Measurements from ENCODE around the gene SERPINB6.
"Not testable (repeated sequence)": the region's sequence is repeated elsewhere in the genome, so short reads cannot be mapped to it uniquely, and the experiment has no call there.

SERPINB6 gene

DNA sequence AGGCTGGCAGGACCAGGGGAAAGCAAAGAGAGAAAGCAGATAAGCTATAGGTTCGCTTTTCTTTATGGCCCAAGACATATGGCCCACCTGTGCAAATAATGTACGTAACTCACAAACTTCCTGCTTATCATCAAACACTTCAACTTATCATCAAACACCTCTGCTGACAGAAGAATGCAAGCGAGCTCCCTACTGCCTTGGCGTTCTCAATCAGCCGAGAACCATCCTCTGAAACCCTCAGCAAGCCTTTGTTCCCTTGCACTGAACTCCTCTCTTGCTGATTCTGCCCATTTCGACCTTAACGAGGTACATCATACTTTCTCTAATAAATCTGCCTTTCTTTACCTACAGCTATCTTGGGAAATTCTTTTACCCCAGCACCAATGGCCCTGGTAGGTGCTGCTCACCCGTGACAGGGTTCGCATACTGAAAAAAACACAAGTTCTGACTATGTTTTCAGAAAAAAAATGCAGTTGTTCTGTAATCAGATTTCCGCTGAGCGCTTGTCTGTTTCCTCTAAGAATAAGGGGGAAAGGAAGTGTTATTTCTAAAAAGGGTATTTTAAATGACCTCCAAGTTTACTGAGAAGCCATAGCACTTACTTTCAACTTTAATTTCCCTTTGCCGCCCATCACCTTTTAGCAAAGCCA is 28.3 kb downstream of the SERPINB6 start:
- DNase-seq (ENCODE audit: low read depth) = no peak

DNA sequence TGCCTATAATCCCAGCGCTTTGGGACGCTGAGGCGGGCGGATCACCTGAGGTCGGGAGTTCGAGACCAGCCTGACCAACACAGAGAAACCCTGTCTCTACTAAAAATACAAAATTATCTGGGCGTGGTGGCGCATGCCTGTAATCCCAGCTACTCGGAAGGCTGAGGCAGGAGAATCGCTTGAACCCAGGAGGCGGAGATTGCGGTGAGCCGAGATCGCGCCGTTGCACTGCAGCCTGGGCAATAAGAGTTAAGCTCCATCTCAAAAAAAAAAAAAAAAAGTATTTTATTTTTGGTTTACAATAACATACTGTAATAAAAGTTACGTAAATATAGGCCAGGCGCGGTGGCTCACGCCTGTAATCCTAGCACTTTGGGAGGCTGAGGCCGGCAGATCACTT is 29.3 kb downstream of the SERPINB6 start:
- not testable (repeated sequence) for H3K4me3 ChIP-seq (ENCODE audit: low read depth, low read length)

More for the DNA sequence above, 28.3 kb downstream of the SERPINB6 start:
- no peak overlapping the region for H3K4me3 ChIP-seq (ENCODE audit: low read depth, low read length)

DNA sequence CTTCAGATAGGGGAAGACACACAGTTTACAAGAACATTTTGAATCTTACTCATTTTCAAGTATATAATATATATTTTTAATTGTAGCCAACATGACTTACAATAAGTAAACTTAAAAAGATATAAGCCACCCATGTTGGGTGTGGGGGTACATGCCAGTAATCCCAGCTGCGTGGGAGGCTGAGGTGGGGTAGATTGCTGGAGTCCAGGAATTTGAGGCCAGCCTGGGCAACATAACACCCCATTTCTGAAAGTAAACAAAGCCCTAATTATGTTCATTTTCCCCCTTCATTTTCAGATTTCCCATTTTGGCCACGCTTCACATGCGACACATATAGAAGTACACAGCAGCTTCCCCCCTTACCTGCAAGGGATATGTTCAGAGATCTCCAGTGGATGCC is 30.5 kb downstream of the SERPINB6 start:
- DNase-seq (ENCODE audit: low read depth) = no peak
- H3K4me3 ChIP-seq (ENCODE audit: low read depth, low read length) = no peak overlapping the region

More for the DNA sequence above, 29.3 kb downstream of the SERPINB6 start:
- DNase-seq (ENCODE audit: low read depth) = not testable (repeated sequence)

DNA sequence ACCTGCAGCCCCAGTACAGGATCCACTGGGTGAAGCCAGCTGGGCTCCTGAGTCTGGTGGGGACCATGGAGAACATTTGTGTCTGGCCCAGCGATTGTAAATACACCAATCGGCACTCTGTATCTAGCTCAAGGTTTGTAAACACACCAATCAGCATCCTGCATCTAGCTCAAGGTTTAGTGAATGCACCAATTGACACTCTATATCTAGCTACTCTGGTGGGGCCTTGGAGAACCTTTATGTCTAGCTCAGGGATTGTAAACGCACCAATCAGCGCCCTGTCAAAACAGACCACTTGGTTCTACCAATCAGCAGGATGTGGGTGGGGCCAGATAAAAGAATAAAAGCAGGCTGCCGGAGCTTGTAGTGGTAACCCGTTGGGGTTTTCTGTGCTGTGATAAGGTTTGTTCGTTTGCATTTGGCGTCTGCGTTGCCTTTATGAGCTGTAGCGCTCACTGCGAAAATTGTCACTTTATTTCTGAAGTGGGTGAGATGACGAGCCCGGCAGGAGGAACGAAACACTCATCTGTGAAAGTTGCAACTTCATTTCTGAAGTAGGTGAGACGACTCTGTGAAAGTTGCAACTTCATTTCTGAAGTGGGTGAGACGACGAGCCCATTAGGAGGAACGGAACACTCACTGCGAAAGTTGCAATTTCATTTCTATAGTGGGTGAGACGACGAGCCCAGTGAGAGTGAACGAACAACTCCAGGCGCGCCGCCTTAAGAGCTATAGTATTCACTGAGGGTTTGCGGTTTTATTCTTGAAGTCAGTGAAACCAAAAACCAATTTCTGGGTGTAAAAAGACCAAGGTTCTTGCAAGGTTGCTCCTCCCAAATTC is 31.1 kb downstream of the SERPINB6 start:
- no peak overlapping the region for H3K4me3 ChIP-seq (ENCODE audit: low read depth, low read length)
- no peak for DNase-seq (ENCODE audit: low read depth)

DNA sequence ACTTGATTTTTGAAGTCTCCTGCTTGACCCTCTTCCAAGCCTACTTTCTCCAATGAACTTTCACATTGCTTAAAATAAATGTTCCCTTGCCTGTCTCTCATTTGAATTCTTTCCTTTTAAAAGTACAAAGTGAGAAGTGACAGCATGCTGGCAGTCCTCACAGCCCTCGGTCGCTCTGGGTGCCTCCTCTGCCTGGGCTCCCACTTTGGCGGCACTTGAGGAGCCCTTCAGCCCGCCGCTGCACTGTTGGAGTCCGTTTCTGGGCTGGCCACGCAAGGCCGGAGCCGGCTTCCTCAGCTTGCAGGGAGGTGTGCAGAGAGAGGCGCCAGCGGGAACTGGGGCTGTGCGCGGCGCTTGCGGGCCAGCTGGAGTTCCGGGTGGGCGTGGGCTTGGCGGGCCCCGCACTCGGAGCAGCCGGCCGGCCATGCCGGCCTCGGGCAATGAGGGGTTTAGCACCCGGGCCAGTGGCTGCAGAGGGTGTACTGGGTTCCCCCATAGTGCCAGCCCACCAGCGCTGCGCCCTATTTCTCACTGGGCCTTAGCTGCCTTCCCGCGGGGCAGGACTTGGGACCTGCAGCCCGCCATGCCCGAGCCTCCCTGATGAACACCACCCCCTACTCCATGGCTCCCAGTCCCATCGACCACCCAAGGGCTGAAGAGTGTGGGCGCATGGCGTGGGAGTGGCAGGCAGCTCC is 31.9 kb downstream of the SERPINB6 start:
- H3K4me3 ChIP-seq (ENCODE audit: low read depth, low read length) = no peak overlapping the region
- DNase-seq (ENCODE audit: low read depth) = no peak

DNA sequence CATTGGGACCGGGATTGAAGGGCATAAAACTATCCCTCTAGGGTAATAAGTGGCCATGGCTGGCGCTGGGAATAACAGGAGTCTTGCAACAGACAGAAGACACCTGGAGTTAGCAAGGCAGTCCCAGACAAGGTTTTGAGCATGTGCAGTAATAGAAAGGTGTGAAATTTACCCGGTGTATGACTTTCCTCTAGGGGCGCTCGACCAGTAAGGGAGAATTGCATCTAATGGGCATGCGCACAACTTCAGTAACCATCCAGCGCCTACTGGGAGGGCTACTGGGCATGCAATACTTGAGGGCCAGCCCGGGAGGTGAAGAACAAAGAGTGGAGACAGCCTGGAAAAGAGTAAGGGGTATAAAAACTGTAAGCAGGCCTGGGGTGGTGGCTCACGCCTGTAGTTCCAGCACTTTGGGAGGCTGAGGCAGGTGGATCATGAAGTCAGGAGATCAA is 32.7 kb downstream of the SERPINB6 start:
- no peak overlapping the region for H3K4me3 ChIP-seq (ENCODE audit: low read depth, low read length)
- no peak for DNase-seq (ENCODE audit: low read depth)

DNA sequence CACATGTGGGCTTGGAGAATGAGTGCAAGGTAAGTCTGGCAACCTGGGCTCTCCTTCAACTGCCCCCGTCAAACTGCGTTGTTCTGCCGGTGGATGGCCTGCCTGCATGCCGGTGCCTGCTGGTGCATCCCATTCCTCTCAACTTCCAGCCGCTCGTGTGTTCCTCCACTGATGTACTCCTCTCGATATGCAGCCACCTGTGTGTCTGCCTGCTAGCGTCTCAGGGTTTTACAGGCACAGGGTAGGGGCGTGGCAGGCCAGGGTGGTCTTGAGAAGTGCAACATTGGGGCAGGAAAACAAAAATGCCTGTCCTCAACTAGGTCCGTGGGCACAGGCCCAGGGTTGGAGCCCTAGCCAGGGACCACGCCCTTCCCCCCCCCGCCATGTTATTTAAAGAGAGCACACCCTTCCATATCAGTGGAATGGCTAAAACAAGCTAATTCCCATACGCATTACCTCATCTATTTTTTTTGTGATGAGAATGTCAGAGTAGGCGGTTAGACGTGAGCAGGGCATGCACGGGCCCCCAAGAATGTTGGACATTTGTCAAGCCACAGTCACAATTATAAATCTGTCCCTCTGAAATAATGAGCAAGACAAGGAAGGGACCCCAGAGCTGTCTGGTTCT is 33.2 kb downstream of the SERPINB6 start:
- H3K4me3 ChIP-seq (ENCODE audit: low read depth, low read length) = no peak overlapping the region
- no peak for DNase-seq (ENCODE audit: low read depth)

DNA sequence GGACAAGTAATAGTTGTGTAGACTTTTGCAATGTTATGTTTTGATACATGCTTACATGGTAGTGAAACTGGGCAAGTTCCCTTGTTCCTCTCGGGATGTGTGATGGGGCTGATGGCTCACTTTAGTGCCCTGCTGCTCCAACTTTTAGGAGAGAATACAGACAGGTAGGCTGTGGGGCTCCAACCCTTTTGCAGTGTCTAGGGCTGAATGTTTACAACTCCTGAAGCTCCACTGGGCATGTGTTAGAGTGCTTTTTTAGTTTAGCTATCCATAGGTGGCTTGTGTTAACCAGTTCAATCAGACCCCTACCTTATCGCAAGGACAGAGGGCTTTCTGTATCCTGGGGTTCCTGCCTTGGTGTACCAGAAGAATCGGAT is 33.8 kb downstream of the SERPINB6 start:
- DNase-seq (ENCODE audit: low read depth) = no peak
- H3K4me3 ChIP-seq (ENCODE audit: low read depth, low read length) = no peak overlapping the region

DNA sequence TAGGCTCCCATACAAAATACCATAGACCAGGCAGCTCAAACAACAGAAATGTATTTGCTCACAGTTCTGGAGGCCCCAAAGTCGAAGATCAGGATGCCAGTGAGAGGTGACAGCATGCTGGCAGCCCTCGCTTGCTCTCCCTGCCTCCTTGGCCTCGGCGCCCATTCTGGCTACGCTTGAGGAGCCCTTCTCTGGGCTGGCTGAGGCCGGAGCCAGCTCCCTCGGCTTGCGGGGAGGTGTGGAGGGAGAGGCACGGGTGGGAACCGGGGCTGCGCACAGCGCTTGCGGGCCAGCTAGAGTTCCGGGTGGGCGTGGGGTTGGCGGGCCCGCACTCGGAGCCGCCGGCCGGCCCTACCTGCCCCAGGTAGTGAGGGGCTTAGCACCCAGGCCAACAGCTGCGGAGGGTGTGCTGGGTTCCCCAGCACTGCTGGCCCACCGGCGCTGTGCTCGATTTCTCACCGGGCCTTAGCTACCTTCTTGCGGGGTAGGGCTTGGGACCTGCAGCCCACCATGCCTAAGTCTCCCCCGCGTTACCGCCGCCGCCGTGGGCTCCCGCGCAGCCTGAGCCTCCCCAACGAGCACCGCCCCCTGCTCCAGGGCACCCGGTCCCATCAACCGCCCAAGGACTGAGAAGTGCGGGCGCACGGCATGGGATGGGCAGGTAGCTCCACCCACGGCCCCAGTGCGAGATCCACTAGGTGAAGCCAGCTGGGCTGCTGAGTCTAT is 35.6 kb downstream of the SERPINB6 start:
- DNase-seq (ENCODE audit: low read depth) = no peak
- no peak overlapping the region for H3K4me3 ChIP-seq (ENCODE audit: low read depth, low read length)

DNA sequence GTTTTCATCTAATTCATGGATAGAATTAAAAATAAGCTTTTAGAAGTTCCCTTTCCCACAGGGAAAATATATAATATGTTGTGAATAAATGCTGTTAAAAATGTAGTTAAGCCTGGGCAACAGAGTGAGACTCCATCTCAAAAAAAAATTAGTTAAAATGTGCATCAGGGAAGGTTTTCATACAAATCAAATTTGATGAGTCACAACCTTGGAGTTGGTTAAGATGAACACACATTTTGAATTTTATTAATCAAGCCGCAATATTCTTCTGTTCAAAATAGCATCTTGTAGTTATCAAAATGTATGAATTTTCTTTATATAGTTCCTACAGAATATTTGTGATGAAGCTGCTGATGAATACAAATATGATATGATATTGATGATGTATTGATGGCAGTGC is 37.3 kb downstream of the SERPINB6 start:
- no peak overlapping the region for H3K4me3 ChIP-seq (ENCODE audit: low read depth, low read length)
- DNase-seq (ENCODE audit: low read depth) = no peak

DNA sequence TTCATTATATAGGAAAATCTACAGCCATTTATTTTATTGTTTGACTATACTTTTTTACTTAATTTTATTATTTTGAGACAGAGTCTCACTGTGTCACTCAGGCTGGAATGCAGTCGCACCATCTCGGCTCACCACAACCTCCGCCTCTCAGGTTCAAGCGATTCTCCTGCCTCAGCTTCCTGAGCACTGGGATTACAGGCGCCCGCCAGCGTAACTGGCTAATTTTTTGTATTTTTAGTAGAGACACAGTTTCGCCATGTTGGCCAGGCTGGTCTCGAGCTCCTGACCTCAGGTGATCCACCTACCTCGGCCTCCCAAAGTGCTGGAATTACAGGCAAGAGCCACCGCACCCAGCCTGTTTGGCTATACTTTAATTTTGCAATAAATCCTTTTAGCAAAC is 38.5 kb downstream of the SERPINB6 start:
- not testable (repeated sequence) for H3K4me3 ChIP-seq (ENCODE audit: low read depth, low read length); DNase-seq (ENCODE audit: low read depth)

DNA sequence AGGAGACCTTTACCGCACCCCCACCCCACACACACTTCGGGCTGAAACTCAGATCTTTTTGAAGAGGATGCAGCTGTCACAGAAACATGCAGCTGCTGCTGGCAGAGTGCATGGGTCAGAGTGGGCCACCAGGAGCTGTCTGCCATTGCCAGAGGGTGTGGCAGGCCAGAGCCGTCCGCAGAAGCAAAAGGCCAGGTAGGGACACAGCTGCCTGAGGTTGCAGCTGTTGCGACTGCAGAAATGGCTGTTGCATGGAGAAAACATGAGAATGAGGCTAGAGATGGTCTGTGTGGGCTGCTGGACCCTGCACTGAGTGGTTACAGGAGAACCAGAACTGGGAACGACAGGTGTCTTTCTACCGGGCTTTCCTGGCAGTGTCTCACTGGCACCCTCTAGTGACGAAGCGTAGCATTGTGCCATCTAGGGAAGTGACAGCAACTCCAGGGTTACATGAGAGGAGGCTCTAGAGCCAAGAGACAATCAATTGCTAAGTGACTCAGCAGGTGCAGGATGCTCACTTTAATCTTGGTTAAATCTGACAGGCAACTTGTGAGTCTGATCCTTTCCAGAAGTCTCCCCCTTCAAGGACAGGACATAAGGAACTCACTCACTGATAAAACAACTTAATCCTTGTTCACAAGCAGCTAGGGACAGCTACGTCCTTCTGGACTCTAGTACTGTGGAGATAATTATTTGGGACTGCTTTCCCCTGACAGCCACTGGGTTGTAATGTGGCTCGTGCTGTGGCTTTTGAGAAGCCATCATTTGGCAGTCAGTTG is 39.2 kb downstream of the SERPINB6 start:
- peak; percentile 54 for DNase-seq (ENCODE audit: low read depth)

DNA sequence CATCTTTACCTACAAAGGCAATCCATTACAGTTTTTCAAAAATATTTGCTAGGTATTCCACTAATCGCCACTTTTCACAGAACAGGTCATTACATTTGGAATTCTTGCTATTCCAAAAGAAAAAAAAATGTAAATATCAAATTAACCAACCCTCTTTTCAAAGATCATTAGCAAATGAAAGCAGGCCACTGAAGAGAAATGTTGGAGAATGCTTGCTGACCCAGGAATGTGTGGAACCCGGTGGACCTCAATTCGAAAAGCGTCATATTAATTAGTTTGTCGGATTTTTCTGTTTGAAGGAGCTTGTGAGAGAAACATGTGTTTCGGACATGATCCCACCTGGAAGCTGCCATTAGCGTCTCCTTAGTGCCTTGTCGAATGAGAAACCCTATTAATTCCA is 40.3 kb downstream of the SERPINB6 start:
- no peak overlapping the region for H3K4me3 ChIP-seq (ENCODE audit: low read depth, low read length)
- no peak for DNase-seq (ENCODE audit: low read depth)

More for the DNA sequence above, 39.2 kb downstream of the SERPINB6 start:
- no peak overlapping the region for H3K4me3 ChIP-seq (ENCODE audit: low read depth, low read length)

DNA sequence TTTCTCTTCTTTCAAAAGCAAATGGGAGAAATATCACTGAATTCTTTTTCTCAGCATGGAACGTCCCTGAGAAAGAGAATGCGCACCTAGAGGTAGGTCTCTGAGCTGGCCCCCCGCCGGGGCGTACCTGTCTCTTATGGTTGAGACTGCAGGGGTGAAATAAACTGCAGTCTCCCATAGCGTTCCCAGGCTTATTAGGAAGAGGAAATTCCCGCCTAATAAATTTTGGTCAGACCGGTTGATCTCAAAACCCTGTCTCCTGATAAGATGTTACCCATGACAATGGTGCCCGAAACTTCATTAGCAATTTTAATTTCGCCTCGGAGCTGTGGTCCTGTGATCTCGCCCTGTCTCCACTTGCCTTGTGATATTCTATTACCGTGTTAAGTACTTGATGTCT is 43.4 kb downstream of the SERPINB6 start:
- H3K4me3 ChIP-seq (ENCODE audit: low read depth, low read length); DNase-seq (ENCODE audit: low read depth): not testable (repeated sequence)

DNA sequence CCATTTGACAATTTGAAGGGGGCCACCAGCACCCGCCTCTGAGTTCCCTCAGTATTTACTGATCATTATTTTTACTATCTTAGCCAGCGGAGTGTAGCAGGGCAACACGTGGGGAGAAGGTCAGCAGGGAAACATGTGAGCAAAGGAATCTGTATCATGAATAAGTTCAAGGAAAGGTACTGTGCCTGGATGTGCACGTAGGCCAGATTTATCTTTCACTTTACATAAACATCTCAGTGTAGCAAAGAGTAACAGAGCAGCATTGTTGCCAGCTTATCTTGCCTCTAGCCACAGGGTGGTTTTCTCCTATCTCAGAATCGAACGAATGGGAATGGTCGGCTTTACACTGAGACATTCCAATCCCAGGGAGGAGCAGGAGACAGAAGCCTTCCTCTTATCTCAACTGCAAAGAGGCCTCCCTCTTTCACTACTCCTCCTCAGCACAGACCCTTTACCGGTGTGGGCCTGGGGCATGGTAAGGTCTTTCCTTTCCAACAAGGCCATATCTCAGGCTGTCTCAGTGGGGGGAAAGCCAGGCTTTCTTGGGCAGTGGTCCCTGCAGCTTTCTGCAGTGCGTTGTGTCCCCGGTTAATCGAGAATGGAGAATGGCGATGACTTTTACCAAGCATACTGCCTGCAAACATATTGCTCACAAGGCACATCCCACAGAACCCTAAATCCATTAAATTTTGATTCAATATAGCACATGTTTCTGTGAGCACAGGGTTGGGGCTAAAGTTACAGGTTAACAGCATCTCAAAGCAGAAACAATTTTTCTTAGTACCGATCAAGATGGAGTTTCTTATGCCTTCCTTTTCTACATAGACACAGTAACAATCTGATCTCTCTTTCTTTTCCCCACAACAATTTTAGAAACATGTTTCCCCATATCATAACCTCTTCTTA is 45.3 kb downstream of the SERPINB6 start:
- not testable (repeated sequence) for DNase-seq (ENCODE audit: low read depth)

DNA sequence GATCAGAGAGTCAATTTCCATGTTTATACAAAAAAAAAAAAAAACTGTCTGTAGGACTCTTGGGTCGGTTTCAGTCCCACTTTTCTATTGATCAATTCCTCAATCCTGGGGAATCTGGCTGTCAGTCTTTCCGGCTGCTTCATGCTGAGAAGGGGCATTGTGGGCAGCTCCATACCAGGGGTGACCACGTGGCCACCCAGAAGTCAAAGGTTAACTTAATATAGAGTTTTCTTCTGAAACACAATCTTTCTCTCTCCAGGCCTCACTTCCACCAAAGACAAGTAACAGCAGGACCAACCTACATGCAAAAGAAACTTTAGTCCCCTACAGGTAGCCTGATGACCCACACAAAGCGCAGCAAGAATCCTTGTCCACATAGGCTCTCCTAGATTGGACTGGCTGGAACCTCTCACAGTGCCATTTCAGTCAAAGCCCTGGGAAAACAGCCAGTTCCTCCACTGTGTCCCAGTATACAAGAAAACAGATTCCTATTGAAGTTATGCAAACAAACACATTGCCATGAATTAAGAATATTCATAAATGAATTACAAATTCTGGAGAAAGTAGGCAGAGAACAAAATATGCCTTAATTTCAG is 49.7 kb downstream of the SERPINB6 start:
- DNase-seq (ENCODE audit: low read depth) = no peak

More for the DNA sequence above, 45.3 kb downstream of the SERPINB6 start:
- H3K4me3 ChIP-seq (ENCODE audit: low read depth, low read length) = not testable (repeated sequence)

DNA sequence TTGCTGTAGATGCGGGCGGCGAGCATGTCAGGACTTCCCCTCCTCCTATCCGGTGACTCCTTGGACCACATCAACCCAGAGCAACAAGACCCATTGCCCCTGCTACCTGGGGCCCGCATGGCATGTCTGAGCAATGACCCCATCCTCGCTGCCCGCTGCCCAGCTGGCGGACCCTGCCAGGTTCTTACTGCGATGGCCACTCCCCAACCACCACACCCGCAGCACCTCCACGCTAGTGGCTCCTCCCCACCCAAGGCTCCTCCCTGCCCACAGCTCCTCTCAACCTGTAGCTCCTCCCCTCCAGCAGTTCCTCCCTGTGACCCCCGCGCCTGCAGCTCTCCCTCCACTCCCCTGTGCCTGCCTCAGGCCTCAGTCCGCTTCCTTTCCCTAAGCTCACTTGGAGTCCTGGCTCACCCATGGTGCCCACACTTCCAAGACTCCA is 50.7 kb downstream of the SERPINB6 start:
- no peak overlapping the region for H3K4me3 ChIP-seq (ENCODE audit: low read depth, low read length)
- no peak for DNase-seq (ENCODE audit: low read depth)

More for the DNA sequence above, 49.7 kb downstream of the SERPINB6 start:
- no peak overlapping the region for H3K4me3 ChIP-seq (ENCODE audit: low read depth, low read length)
